HG02571 (cell line): ENCODE data around the gene KRT16.
"Not testable (repeated sequence)": the region's sequence is repeated elsewhere in the genome, so short reads cannot be mapped to it uniquely, and the experiment has no call there.

Experiments used
- ATAC-seq: cut with Tn5 transposase; IDR thresholded peaks from one replicate; pipeline ENCODE4 v1.9.1; 2021; ENCODE audit warnings: mild to moderate bottlenecking, moderate library complexity; ENCODE audit not compliant: unreplicated experiment

Gene KRT16

DNA sequence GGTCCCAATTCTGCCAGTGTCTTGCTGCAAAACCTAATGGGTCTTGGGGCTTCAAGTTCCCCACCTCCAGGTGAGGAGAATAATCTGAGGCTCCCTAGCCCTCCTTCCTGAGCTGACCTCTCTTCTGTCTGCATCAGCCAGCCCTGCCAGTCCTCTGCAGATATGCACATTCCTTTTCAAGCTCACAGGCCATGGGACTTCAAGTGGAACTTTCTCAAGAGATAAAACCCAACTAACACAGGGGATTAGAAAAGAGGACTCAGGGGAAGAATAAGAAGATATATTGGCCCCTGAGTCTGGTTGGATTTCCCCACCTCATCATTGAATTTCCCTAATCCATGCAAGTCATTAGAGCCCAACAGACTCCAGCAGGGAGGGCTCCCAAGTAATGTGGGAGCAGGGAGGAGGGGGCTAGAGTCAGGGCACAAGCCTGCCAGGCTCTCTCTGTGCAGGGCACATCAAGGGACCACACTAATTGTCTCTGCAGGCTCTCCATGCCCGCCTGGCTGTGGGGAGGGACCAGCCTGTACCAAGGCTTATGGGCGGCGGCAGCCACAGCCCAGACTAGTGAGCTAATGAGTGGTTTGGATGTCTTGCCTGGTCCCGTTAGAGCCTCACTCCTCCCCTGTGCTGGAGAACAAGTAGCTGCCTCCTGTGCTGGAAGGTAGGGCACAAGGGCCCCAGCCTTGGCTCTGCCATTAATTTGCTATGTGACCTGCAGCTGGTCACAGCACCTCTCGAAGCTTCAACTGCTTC lies 27.1 kb downstream of the KRT16 start:
- no peak for ATAC-seq

DNA sequence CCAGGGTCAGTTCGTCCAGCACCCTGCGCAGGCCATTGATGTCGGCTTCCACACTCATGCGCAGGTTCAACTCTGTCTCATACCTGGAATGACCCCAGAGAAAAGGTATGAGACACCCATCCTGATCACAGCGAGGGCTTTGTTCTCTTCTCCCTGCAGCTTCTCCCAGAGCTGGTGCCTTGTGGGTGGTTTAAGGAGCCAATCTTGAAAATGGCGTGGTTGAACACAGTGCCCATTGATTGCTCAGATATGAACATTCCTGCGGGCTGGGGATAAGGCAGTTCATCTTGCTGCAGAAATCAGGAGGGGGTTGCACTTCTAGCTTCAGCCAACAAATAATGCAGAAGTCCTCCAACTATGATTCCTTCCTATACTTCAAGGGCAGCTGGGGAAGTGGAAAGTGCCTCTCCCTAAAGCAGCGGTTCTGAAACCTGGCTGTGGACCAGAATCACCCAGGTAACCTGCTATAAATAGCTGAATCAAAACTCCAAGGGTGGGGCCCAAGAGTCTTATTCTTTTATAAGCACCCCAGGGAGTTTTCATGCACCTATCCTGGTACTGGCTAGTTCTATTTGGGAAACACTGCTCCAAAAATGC lies 28.1 kb downstream of the KRT16 start:
- ATAC-seq: not testable (repeated sequence)

DNA sequence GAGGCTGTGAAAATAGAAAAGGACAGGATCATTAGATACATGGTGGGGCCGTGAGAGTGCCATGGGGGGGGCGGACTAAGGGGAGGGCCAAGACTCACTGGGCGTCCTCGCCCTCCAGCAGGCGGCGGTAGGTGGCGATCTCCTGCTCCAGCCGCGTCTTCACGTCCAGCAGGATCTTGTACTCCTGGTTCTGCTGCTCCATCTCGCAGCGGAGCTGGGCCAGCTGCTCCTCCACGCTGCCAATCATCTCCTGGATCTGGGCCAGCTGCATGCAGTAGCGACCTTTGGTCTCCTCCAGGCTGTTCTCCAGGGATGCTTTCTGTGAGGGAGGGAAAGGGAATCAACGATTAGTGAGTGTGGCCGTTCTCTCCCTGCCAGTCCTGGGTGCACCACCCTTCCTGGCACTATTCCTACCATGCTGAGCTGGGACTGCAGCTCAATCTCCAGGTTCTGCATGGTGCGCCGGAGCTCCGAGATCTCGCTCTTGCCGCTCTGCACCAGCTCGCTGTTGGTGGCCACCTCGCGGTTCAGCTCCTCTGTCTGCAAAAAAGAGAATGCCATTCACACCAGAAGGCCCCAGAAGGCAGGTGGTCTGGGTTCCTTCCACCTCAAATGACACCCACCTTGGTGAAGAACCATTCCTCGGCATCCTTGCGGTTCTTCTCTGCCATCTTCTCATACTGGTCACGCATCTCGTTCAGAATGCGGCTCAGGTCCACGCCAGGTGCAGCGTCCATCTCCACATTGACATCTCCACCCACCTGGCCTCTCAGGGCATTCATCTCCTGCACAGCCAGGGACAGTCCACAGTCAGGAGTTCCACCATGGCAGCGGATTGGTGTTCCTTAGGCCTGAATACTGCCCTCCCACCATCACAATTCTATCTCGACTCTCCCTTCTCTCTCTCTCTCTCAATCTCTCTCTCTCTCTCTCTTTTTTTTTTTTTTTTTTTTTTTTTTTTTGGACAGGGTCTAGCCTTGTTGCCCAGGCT lies 29.1 kb downstream of the KRT16 start:
- ATAC-seq: no peak

DNA sequence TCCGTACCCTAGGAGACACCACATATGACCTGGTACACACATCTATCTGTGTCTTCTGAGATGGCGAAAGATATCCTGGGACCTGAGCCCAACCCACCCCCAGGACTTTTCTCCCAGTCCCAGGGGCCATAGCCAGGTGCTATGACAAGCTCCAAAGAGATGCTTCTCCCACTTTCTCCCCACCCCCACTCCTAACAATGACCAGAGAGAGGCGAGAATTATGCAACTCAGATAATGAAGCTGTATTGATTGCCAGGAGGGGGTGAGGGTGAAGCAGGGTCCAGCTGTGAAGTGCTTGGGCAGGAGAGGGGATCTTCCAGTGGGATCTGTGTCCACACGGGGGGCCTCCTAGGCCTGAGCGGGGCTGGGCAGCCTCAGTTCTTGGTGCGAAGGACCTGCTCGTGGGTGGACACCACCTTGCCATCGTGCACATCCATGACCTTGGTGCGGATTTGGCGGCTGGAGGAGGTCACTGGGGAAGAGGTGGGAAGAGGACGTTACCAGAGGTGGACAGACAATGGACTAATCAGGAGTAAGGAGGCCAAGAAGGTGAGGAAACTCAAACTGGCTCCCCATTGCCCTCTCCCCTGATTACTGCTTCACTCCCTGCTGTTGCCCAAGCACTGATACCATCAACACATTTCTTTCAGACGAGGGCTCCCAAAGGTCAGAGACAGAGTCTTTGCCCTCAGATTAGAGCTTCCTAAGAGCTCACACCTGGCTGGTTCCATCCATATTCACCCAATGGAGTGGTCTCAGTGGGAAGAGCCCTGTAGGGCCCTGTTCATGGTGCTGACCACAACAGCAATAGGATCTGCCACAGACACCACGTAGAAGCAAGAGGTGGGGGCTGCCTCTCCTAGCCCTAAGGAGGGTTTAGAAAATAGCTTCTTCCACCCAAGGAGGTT lies 30.3 kb downstream of the KRT16 start:
- not testable (repeated sequence) for ATAC-seq

DNA sequence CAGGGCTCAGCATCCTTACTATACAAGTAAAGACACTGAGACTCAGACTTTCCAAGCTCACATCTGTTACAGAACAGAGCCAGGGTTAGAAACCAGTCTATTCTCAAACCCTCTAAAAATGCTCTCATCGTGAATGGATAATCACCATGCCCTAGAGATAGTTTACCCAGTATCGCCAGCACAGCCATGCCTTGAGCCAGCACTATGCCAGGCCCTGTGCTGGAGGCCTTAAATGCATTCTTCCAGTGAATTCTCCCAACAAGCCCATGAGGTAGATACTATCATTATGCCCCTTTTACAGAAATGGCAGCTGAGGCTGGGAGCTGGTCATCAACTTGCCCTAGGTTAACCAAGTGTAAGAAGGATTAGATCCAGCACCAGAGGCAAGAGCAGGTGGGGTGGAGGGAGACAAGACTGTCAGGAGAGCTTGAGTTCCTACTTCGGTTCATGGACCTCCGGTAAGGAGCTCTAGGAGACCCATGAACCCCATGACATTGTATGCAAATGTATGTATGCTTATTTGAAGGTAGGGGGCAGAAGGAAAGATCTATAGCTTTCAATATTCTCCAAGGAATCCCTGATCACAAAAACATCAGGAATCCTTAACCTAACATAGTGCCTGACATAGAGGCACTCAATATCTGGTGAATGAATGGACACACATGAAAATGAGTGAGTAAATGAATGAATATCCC lies 31.1 kb downstream of the KRT16 start:
- ATAC-seq: no peak

DNA sequence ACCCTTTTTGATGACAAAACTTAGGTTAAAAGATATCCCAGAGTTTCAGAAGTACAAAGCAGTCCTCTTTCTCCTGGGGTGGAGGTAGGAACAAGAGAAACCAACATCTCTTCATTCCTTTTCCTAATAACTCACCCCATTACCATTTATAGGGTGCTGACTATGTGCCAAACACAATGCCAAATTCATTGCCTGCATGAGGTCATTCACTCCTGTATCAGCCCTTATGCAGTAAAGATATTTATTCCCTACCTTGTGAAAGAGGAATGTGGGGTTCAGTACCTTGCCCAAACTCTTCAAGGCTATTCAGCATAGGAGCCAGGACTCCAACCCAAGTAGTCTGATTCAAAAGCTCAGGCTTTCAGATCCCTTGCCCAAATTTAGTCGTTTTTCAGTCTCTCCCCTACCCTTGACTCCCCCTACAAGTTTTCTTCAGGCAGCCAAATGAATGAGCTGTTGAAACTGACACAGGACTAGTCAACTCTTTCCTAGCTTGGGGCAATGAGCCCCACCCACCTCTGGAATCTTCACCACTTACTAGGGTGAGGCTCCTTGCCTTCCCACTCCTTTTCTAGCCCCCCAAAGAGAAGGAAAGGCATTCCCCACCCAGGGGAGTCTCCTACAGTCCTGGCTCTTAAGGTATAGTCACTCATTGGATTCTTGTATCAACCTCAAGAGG lies 31.7 kb downstream of the KRT16 start:
- no peak for ATAC-seq

DNA sequence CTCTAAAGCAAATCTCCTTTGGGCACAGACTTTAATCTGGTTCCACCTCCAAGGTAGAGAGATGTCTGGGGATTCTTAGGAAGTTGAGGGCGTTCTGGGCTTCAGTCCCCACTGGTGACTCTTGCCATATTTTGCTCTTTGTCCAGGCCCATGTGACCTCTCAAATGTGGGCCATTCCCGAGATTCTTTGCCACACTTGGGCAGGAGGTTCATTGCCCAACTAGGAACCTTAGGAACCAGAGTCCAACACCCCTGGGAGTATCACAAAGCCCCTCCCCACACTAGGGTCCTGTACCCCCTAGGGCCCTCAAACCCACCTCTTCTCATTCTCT lies 32.4 kb downstream of the KRT16 start:
- no peak for ATAC-seq

DNA sequence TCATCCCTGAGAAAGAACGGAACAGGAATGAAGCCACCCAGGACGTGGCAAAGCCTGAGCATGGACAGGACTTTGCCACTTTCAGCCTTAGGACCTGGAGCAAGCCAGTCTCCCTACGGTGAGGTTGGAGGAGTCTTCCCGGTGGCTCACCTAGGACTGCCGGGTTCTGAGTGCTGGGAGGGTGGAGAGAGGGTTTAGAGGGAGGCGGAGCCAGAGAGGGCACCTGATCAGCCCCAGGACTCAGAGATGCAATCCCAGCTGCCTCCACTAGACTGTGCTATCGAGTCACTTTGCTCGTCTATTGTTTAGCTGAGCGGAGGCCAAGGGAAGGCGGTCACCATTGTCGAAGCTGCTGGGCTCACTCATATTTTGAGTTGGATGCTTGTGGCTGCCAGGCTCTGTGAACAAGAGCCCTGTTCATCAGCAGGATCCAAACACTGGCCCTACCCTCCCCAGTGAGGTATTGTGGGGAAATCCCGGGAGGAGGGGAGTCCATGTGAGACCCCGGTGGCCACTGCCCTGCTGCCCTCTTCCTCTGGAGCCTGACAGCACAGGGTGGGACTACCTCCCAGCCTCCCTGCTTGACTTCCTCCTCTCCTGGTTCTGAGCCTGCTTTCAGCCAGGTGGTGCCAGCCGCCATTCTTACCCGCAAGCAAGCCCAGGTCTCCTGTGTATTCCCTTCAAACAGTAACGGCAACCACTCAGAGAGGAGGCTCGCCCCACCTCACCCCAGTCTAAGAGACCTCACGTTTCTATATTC lies 32.9 kb downstream of the KRT16 start:
- no peak for ATAC-seq

DNA sequence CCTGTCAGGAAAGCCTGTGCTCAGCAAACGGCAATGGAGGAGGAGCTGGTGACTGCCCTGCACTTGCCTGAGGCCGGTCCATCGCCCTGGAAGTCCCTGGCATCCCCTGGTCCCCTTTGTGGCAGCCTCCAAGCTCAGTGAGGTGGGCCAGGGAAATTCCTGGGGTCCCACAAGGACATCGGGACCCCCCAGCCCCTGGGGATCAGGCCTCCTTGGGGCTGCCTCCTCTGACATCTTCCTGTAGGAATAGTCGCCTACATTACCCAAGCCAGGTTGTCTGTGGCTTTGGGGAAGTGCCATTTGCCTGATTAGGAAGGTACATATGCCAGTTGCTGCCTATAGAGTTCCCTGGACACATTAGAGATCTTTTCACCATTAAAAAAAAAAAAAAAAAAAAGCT lies 33.6 kb downstream of the KRT16 start:
- ATAC-seq: no peak

DNA sequence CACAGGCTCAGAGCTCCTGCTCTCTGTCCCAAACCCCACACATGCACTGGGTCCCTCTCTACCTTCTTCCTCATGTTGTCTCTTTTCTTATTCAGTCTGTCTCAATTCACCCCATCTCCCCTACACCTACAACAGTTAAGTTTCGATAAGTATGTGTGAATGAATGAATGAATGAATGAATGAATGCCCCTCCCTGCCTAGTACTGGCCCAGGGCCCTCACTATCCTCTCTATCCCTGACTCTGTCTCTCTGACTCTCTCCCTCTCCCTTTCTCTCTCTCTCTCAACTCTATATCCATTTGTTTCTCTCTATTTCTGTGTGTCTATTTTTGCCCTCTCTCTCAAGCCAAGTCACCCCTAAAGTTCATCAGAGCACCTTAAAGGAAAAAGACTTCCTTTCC lies 34.0 kb downstream of the KRT16 start:
- ATAC-seq: no peak

DNA sequence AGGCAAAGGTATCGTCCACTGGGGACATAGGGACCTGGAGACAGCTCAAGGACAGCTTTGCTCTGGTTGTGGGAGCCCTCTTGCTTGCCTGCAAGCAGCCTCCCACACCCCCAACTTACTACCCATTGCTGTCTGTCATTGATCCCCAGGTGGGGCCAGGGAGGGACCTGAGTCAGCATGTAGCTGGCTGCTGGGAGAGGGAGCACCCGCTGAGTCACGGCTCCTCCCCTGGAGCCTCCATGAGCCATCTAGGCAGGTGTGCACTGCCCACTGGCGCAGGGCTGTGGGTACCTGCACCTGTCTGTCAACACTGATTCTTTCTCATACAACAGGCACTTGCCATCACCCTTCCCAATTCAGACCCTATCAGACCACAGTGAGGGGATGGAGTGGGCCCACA lies 35.8 kb downstream of the KRT16 start:
- not testable (repeated sequence) for ATAC-seq

DNA sequence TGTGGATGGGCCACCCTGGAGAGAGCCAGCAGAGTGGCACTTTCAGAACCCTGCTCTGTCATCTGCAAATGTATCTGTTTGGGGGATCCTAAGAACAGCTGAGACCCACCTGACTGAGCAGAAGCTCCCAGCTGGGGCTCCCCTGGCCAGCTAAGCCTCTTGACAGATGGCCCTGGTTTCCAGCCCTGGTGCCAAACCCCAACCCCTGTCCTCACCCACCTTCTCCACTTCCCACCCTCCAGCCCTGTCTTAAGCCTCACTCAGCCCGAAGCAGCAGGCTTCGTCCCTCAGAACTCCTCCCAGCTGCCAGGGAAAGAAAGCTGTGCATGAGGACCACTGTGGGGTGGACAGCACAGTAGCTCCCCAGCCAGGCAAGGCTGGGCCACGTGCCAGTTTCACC lies 37.2 kb downstream of the KRT16 start:
- ATAC-seq: no peak

DNA sequence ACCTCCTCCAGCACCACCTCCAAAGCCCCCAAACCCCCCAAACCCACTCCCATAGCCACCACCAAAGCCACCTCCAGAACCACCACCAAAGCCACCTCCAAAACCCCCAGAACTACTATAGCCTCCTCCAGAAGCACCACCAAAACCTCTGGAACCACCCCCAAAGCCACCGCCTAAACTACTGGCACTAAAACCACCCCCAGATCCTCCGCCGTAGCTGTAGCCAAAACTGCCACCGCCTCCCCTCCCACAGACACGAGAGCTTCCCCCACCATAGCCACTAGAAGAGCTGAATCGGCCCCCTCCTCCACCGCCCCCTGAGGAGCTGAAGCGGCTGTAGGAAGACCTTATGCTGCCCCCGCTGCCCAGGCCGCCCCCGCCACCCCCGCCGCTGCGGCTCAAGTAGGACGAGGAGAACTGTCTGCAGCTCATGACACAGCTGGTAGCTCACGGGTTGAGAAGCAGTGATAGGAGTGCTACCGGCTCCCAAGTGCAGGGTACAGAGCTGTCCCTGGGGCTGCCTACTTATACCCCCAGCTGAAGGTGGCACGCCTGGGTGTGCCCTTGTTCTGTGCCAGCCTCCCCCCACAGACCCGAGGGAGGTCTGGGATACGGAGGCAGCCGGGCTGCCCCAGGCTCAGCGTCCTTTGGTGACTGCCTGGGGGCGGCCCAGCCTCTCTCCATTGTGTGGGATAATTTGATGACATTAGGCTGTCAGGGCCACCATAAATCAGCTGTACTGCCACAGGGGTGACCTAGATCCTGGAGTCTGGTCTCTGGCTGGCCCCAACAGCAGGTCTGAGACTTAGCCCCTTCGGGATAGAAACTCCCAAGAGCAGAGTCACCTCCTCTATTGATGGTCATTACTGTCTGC lies 40.8 kb downstream of the KRT16 start, which contains the start of gene KRT9:
TSS of gene KRT9 (minus strand) at position 499 of the 874 bp plus-strand sequence. CDS start at position 432, 67 bp downstream.
- no peak for ATAC-seq

DNA sequence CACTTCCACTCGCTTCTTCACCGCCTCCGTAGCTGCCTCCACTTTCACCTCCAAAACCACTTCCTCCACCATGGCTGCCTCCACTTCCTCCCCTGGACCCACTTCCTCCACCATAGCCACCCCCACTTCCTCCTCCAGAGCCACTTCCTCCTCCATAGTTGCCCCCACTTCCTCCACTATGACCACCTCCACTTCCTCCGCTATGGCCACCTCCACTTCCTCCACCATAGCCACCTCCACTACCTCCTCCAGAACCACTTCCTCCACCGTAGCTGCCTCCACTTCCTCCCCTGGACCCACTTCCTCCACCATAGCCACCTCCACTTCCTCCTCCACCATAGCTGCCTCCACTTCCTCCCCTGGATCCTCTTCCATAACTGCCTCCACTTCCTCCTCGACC lies 45.2 kb downstream of the KRT16 start:
- ATAC-seq: no peak

DNA sequence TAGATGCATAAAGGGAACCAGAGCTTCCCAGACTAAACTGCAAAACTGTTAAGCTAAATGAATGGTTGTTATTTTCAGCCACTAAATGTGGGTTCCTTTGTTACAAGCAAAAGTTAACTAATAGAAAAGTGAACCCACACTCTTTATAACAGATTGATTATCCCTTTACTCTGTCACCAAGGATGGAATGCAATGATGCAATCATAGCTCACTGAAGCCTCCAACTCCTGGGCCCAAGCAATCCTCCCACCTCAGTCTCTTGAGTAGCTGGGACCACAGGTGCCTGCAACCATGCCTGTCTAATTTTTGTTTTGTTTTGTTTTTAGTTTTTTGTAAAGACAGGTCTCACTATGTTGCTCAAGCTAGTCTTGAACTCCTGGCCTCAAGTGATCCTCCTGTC lies 47.2 kb downstream of the KRT16 start:
- ATAC-seq: no peak

DNA sequence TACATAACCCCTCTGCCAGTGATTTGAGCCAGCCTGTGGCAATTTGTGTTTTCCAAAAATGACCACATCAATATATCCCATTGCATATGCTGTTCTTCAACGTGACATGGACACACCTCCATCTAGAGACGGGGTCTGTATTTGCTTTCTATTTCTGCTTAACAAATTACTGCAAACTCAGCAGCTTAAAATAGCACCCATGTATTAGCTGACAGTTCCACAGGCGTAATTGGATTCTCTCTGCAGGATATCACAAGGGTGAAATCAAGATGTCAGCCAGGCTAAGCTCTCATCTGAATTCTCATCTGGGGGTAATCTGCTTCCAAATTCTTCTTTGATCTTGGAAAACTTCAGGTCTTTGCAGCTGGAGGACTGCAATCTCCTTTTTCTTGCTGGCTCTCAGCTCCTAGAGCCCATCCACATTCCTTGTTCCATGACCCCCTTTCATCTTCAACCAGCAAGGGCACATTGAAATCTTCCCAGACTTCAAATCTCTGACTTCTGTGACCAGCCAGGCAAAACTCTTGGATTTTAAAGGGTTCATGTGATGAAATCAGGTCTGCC lies 48.9 kb downstream of the KRT16 start:
- ATAC-seq: no peak

DNA sequence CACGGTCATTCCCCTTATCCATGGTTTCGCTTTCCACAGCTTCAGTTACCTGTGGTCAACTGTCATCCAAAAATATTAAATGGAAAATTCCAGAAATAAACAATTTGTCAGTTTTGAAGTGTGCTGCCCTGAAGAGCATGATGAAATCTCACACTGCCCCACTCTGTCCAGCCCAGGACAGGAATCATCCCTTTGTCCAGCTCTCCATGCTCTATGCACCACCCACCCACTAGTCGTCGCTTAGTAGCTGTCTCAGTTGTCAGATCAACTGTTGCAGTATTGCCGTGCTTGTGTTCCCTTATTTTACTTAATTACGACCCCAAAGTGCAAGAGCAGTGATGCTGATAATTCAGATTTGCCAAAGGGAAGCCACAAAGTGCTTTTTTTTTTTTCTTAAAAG lies 51.0 kb downstream of the KRT16 start:
- ATAC-seq: no peak
